GM12891 (cell line): ENCODE results near the gene TRIB2.

Experiments
- POLR2A ChIP-seq: IDR thresholded peaks from 2 replicates; pipeline ENCODE4 v1.6.1; 2011; ENCODE audit warnings: low read depth, low read length, control low read depth
- TAF1 ChIP-seq: IDR thresholded peaks from 2 replicates; pipeline ENCODE4 v1.6.1; 2011; ENCODE audit warnings: low read depth, low read length, control low read depth

DNA sequence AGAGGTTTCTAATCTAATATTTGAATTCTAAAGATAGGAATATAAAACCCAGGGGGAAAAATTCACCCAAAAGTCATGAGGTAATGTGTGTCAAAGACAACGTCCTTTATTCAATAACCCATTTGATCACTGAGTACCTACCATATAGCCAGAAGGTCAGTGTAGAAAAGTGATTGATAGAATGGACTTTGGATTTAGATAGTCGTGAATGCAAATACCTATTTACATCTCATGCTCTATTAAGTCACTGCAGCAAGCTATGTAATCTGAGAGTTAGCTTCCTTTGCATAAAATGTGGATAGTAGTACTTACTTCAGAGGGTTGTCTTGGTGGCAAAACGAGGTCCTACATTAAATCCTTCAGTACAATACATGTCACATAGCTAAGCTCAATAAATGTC lies 27.8 kb upstream of the TRIB2 start:
- TF ChIP-seq POLR2A (no peak), TAF1 (no peak)
